ENCODE results near the gene PPP1R15B. TPM values are rescaled to one million over a fixed set of nuclear protein-coding genes. Genes with fewer than 3 reads are reported as not detected.

Gene PPP1R15B
- total RNA-seq, 1 experiment from 2014 or later, result 50.7 TPM

DNA sequence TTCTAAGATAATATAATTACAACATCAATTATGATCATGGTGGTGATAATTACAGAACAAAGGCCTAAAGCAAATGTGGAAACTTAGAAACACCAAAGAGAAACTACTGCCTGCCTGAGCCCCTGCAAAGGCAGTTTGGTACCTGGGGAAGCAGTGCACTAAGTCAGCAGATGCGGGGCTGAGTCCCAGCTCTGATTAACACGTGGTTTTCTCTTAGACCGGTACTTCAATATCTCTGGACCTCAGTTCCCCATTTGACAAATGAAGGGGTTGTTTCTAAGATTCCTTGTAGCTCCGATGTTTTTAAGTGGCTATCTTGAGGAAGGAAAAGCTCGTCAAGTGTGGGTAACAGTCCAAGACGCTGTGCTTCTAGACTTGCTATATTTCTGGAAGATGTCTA lies 35.2 kb downstream of the PPP1R15B start:
- intact Hi-C loops (cut with micrococcal nuclease), result no loop called here
- Histone ChIP-seq H3K9ac (ENCODE audit: low read length) (peak overlapping the region; percentile 76), H3K27ac (ENCODE audit: low read length) (peak overlapping the region; percentile 70), H3K79me2 (ENCODE audit: low read length) (peaks cover 77% of the 10 kb centered on the region), H3K4me3 (ENCODE audit: low read length) (peak overlapping the region; percentile 72), H3K4me2 (ENCODE audit: low read length) (peak overlapping the region; percentile 87), H3K36me3 (ENCODE audit: low read depth, low read length) (no peaks in the 10 kb centered on the region; the same call in 1 of the 2 replicates), H3K4me1 (ENCODE audit: insufficient read depth, low read length) (peaks cover 43% of the 10 kb centered on the region), H3K9me2 (replicated peaks; ENCODE audit: low read length) (no peaks in the 10 kb centered on the region), H3K9me3 (ENCODE audit: low read length) (no peaks in the 10 kb centered on the region), H2AFZ (ENCODE audit: low read length) (peak overlapping the region; percentile 73), H4K20me1 (ENCODE audit: low read length) (peaks cover 14% of the 10 kb centered on the region; the same call in 1 of the 2 replicates), H3F3A (ENCODE audit: low read length, unreplicated experiment) (no peaks in the 10 kb centered on the region), H3K27me3 (ENCODE audit: low read length) (no peaks in the 10 kb centered on the region)
- TF ChIP-seq, protein P1, sequence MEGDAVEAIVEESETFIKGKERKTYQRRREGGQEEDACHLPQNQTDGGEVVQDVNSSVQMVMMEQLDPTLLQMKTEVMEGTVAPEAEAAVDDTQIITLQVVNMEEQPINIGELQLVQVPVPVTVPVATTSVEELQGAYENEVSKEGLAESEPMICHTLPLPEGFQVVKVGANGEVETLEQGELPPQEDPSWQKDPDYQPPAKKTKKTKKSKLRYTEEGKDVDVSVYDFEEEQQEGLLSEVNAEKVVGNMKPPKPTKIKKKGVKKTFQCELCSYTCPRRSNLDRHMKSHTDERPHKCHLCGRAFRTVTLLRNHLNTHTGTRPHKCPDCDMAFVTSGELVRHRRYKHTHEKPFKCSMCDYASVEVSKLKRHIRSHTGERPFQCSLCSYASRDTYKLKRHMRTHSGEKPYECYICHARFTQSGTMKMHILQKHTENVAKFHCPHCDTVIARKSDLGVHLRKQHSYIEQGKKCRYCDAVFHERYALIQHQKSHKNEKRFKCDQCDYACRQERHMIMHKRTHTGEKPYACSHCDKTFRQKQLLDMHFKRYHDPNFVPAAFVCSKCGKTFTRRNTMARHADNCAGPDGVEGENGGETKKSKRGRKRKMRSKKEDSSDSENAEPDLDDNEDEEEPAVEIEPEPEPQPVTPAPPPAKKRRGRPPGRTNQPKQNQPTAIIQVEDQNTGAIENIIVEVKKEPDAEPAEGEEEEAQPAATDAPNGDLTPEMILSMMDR (conservative IDR thresholded peaks at IDR 0.05; ENCODE audit: low read depth, low read length), result no peak
- TF ChIP-seq EZH2 (IDR thresholded peaks at IDR 0.05; ENCODE audit: low read length, unreplicated experiment) (no peak), EZH2phosphoT487 (IDR thresholded peaks at IDR 0.05; ENCODE audit: borderline replicate concordance, low read length) (no peak)
- ATAC-seq (no peak), DNase-seq (peak; percentile 32)
- no TSS peak for BruUV-seq (replicated peaks)
- ChIA-PET CTCF (interaction anchor here (2.4 to 5.2 kb wide), 2 partner anchors 23 to 127 kb away, joined by 12 to 66 read pairs; no protein-coding TSS in a partner anchor), POLR2A (ENCODE audit: unreplicated experiment) (no interaction called here)

DNA sequence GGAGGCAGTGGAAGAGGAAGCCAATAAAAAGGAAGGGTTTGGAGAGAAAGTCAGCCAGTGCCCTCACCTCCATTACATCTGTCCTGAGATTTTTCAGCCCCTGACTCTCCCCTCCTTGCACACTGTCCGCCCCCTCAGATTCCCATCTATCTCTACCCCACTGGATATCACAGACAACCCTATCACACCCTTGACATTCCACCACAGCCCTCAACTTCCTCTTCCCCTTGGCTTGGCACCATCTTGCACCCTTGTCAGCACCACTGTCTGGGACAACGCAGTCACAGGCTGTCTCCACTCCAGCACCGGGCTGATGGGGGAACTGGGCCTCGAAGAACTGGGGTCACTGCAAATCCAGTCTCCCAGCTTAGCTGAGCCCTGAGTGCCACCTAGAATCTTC lies 37.7 kb downstream of the PPP1R15B start:
- no TSS peak for BruUV-seq (replicated peaks)
- H3K79me2 ChIP-seq (ENCODE audit: low read length), result peaks cover 86% of the 10 kb centered on the region
- ChIA-PET POLR2A (ENCODE audit: unreplicated experiment) (no interaction called here), CTCF (interaction anchor here (0.7 kb wide), 1 partner anchor 43 kb away, joined by 5 read pairs; no protein-coding TSS in a partner anchor)
- H3K36me3 ChIP-seq (ENCODE audit: low read depth, low read length), result peaks cover 14% of the 10 kb centered on the region
- TF ChIP-seq, protein P1 (conservative IDR thresholded peaks at IDR 0.05; ENCODE audit: low read depth, low read length), result no peak
- TF ChIP-seq EZH2 (IDR thresholded peaks at IDR 0.05; ENCODE audit: low read length, unreplicated experiment) (no peak), EZH2phosphoT487 (IDR thresholded peaks at IDR 0.05; ENCODE audit: borderline replicate concordance, low read length) (no peak)
- H3K27ac ChIP-seq (ENCODE audit: low read length), result no peak overlapping the region
- ATAC-seq, result no peak
- no peak overlapping the region for H3K4me2 ChIP-seq (ENCODE audit: low read length)
- peaks cover 15% of the 10 kb centered on the region; the same call in 1 of the 2 replicates for H4K20me1 ChIP-seq (ENCODE audit: low read length)
- DNase-seq, result no peak
- H3F3A ChIP-seq (ENCODE audit: low read length, unreplicated experiment), result no peaks in the 10 kb centered on the region
- no peak overlapping the region for H2AFZ ChIP-seq (ENCODE audit: low read length)
- H3K27me3 ChIP-seq (ENCODE audit: low read length), result no peaks in the 10 kb centered on the region
- no peak overlapping the region for H3K4me3 ChIP-seq (ENCODE audit: low read length)
- peaks cover 28% of the 10 kb centered on the region for H3K4me1 ChIP-seq (ENCODE audit: insufficient read depth, low read length)
- H3K9me3 ChIP-seq (ENCODE audit: low read length), result no peaks in the 10 kb centered on the region
- intact Hi-C loops (cut with micrococcal nuclease), result no loop called here
- no peaks in the 10 kb centered on the region for H3K9me2 ChIP-seq (replicated peaks; ENCODE audit: low read length)
- H3K9ac ChIP-seq (ENCODE audit: low read length), result no peak overlapping the region

DNA sequence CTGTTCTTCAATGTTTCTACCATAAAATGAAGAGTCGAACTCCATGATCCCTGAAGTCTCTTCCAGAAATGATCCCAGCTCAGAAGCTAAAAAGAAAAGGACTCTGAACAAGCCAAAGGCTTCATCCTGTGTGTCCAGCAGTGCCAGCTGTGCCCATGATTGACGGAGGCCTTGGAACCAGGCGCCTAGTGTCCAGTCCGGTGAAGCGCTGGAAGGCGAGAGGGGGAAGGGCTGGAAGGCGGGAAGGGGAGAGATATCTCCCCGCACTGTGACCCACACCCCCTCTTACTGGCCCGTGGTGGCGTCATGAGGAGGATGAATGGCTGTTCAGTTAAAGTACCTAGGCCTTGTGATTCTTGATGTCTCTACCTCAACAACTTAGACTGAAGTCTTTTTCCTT lies 41.4 kb downstream of the PPP1R15B start:
- intact Hi-C loops (cut with micrococcal nuclease), result no loop called here
- Histone ChIP-seq H3K4me3 (ENCODE audit: low read length) (no peak overlapping the region), H3K9me2 (replicated peaks; ENCODE audit: low read length) (no peaks in the 10 kb centered on the region), H3K27ac (ENCODE audit: low read length) (no peak overlapping the region), H3K36me3 (ENCODE audit: low read depth, low read length) (peaks cover 27% of the 10 kb centered on the region), H3K27me3 (ENCODE audit: low read length) (no peaks in the 10 kb centered on the region), H3K9ac (ENCODE audit: low read length) (no peak overlapping the region), H4K20me1 (ENCODE audit: low read length) (0 out of 2 replicates have a peak, but pooled peaks cover 9% of the 10 kb centered on the region), H3F3A (ENCODE audit: low read length, unreplicated experiment) (no peaks in the 10 kb centered on the region), H3K79me2 (ENCODE audit: low read length) (peaks cover 78% of the 10 kb centered on the region), H3K4me2 (ENCODE audit: low read length) (no peak overlapping the region), H3K4me1 (ENCODE audit: insufficient read depth, low read length) (peaks cover 11% of the 10 kb centered on the region; the same call in 1 of the 2 replicates), H3K9me3 (ENCODE audit: low read length) (no peaks in the 10 kb centered on the region), H2AFZ (ENCODE audit: low read length) (no peak overlapping the region)
- ATAC-seq, result no peak
- no peak for DNase-seq
- TF ChIP-seq EZH2phosphoT487 (IDR thresholded peaks at IDR 0.05; ENCODE audit: borderline replicate concordance, low read length) (no peak), EZH2 (IDR thresholded peaks at IDR 0.05; ENCODE audit: low read length, unreplicated experiment) (no peak)
- TF ChIP-seq, protein P1 (conservative IDR thresholded peaks at IDR 0.05; ENCODE audit: low read depth, low read length), result no peak
- POLR2A ChIA-PET (ENCODE audit: unreplicated experiment), result no interaction called here
- BruUV-seq (replicated peaks), result no TSS peak
- CTCF ChIA-PET, result no interaction called here

Data from PC-3 (cell line).